ENCODE results near the gene EIPR1.

Gene EIPR1

GRCh38 chr2:3242747-3243369, 134.8 kb downstream of the EIPR1 start:
- no peak for DNase-seq

GRCh38 chr2:3241971-3242746, 135.5 kb downstream of the EIPR1 start:
- DNase-seq, result no peak

DNA sequence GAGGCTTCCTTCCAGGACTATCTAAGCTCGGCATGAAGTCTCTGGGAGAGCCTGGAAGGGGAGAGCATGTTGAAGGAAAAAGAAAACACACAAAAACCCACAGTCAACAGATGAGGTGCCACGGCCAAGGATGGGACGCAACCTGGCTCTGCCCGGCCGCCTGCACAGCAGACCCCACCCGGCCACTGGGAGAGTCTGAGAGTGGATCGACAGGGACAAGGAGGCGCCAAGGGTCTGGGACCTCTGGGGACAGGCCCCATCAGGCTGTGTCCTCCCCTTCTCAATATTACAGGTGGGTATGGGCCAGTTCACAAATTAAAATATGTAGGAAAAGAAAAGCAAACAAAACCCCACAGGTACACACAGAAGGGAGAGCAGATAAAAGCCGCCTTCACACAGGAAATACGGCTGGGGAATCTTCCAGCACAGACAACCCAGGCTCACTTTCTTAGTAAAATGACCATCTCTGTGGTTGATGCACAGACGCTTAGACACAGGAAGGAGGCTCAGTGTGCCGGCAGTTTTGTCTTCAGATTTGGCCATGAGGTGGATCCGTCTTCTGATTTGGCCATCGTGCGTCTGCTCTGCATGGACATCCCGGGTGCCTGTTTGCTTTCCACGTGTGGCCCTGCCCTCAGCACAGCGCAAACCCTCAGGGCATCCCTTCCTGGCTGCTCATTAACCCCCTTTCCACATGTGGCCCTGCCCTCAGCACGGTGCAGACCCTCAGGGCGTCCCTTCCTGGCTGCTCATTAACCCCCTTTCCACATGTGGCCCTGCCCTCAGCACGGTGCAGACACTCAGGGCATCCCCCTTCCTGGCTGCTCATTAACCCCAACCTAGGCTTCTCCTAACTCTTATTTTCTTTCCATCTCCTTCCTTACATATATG, 138.4 kb downstream of the EIPR1 start:
- no peak for DNase-seq

DNA sequence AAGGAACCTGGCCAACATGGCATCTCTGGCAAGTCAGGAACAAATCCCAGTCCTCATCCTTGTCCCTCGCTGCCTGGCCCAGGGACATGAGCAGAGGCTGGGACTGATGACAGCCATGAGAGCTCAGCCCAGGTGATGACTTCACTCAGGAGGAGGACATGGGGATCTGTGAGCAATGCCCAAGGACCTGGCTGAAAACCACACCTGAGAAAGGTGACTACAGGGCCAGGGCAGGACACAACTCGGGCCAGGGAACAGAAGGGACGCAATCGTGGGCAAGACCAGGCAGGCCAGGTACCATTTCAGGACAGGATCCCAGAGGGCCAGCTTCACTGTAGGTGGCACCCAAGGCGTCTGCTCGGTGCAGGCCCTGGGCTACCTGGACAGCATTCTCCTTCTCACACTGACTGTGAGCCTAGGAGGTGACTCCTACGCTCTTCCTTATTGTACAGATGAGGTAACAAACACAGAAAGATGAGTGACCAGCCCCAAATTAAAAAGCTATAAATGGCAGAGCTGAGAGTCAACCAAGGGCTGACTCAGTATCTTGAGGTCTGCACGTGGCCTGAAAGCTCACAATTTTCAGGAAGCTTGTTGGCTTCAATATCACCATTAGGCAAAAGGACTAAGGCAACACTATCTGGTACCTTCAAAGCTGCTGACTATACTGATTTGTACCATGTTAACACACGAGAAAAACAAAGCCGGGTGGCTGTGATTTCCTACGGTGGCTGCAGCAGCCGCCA, 141.1 kb downstream of the EIPR1 start:
- DNase-seq, result no peak

DNA sequence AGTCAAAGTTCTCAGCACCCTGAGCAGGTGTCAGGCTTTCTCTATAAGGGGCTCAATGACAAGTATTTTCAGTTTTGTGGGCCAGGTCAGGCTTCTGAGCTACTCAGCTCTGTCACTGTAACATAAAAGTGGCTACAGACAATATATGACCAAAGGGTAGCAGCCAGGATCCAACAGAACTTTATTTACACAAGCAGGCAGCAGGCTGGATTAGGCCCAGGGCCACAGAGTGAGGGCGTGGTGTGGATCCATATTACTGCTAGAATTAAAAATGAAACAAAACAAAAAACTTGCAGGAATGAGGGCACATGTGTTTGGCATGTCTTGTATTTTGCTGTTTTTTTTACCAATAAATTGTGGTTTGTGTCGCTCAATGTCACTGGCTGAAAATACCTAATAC, 143.7 kb downstream of the EIPR1 start:
- DNase-seq, result no peak

GRCh38 chr2:3229221-3229620, 148.4 kb downstream of the EIPR1 start:
- no peak for DNase-seq

DNA sequence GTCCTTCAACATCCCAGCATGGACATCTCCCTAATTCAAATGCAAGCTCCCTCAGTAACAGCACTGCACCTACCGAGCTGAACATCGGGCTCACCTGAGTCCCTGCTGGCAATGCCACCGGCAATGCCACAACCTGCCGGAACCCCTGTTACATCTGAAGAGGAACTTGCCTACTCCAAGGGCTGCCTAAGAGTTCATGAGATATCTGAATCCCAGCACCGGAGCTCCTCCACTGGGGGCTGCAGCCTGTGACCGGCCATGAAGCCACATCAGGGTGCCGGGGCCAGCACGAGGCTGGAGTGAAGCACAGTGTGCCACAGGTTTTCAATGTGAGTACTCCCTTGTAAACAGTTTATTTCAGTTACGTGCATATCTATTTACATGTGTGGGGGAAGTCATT, 152.9 kb downstream of the EIPR1 start:
- DNase-seq, result no peak

- DNase-seq, result no peak
Observed at GRCh38 chr2:3223080-3223923, 154.3 kb downstream of the EIPR1 start.

GRCh38 chr2:3222636-3223035, 155.0 kb downstream of the EIPR1 start:
- DNase-seq, result no peak

DNA sequence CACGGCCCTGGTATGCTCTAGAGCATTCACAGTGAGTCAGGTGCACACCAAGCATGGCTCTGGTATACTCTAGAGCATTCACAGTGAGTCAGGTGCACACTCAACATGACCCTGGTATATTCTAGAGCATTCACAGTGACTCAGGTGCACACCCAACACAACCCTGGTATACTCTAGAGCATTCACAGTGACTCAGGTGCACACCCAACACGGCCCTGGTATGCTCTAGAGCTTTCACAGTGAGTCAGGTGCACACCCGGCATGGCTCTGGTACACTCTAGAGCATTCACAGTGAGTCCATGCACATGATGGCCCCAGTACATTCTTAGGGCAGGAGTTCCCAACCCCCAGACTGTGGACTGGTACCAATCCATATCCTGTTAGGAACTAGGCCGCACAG, 158.1 kb downstream of the EIPR1 start:
- DNase-seq, result no peak

GRCh38 chr2:3217646-3218045, 160.0 kb downstream of the EIPR1 start:
- no peak for DNase-seq

- DNase-seq, result no peak
Observed at GRCh38 chr2:3216841-3217495, 160.7 kb downstream of the EIPR1 start.

GRCh38 chr2:3214806-3215404, 162.7 kb downstream of the EIPR1 start:
- no peak for DNase-seq

- no peak for DNase-seq
Observed at GRCh38 chr2:3214065-3214464, 163.6 kb downstream of the EIPR1 start.

DNA sequence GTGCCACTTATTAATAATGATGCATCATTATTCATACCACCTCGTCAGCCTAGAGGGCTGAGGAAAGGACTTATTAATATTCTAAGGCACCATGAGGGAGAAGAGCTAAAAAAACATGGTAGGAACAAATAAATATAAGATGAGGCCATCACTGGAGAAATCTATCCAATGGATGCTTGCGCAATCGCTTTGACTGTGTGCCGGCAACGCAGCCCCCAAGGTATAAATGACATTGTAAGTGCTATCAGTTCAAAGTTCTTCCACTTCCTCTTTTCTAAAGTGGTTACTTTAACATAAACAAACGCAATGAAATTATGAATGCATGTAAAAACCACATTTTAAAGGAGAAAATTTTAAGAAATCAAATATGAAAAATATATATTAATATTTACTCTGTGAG, 164.6 kb downstream of the EIPR1 start:
- no peak for DNase-seq

DNA sequence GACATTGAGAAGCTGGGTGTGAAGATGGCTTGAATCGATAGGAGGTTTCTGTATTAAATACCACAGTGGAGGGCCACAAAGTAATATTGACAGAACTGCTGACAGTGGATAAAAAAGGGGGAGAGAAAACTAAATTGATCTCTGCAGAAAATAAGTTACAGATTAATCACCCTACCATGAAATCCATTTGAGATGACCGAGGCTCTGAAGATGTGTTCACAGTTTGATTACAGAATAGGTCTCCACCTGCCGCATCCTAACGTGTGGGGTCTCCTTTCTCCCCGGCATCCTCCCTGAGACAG, 165.6 kb downstream of the EIPR1 start:
- no peak for DNase-seq

- DNase-seq, result no peak
Observed at GRCh38 chr2:3211256-3212060, 166.2 kb downstream of the EIPR1 start.

DNA sequence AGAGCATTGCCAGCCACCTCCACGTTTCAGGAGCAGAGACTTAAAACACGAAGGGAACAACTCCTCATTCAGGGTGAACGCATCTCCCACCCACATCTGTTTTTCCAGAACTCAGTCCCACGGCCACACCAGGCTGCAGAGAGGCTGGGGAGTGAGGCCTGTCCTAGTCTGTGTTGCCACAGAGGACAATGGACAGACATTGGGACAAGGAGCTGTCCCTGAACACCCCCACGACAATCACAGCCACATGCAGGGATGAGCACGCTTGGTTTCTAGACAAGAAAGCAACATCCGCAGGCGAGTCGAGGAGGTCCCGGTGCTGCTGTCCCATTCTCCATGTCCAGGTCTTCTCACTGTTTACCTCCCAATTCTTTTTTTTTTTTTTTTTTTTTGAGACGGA, 167.4 kb downstream of the EIPR1 start:
- DNase-seq, result no peak

DNA sequence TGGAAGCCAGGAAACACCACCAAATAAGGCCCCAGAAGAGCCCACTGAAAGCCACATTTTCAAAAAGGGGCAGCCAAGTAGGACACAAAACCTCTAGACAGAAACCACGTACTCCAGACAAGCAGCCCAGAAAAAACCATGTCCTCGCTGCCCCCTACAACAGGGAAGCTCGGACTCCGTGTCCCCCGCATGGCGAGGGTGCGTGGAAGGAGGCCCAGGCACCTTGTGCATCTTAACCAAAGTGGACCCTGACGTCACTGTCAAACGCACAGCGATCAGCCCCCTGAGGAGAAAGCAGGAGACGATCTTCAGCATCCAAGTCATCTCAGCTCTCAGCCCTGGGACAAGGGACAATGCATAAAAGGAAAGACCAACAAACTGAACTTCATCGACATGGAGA, 168.4 kb downstream of the EIPR1 start:
- no peak for DNase-seq

- no peak for DNase-seq
Observed at GRCh38 chr2:3208591-3208990, 169.0 kb downstream of the EIPR1 start.
